SK-MEL-5 (cell line): ENCODE data around the gene PDSS2. TPM values are rescaled to one million over a fixed set of nuclear protein-coding genes. Genes with fewer than 3 reads are reported as not detected.

Experiments used
- DNase-seq: peaks from one replicate; pipeline ENCODE4 v3.0.0-alpha.2; 2016; ENCODE audit warnings: low read depth, low spot score
- in situ Hi-C: cut with HindIII; loops from 2 replicates; pipeline ENCODE4 v1.10.0; 2016; ENCODE audit warnings: low sequenced_read_pairs, high pct_unique_total_duplicates, low pct_unique_long_range_greater_than_20kb
- total RNA-seq: library from RNA; depleted of rRNA; stranded (reverse); fragments of >200 nt; shearing (Covaris generic); gene quantifications from 2 replicates; pipeline ENCODE4 v1.2.3, GENCODE V29; 2014

Gene PDSS2
- total RNA-seq, 1 experiment from 2014 or later: 12.6 TPM

GRCh38 chr6:107348224-107348623 is 111.1 kb downstream of the PDSS2 start:
- no peak for DNase-seq
- in situ Hi-C loops: no loop called here

- in situ Hi-C loops: no loop called here
- no peak for DNase-seq
These were observed 114.0 kb downstream of the PDSS2 start for GRCh38 chr6:107345393-107345792.

GRCh38 chr6:107344981-107345380 is 114.4 kb downstream of the PDSS2 start:
- no peak for DNase-seq
- in situ Hi-C loops: no loop called here

GRCh38 chr6:107344383-107344782 is 115.0 kb downstream of the PDSS2 start:
- in situ Hi-C loops: no loop called here
- DNase-seq: no peak

- no peak for DNase-seq
- in situ Hi-C loops: no loop called here
These were observed 117.2 kb downstream of the PDSS2 start for GRCh38 chr6:107342144-107342543.

GRCh38 chr6:107340881-107341280 is 118.5 kb downstream of the PDSS2 start:
- no peak for DNase-seq
- in situ Hi-C loops: no loop called here

GRCh38 chr6:107337191-107337741 is 122.1 kb downstream of the PDSS2 start:
- DNase-seq: no peak
- in situ Hi-C loops: no loop called here

GRCh38 chr6:107334026-107334425 is 125.3 kb downstream of the PDSS2 start:
- DNase-seq: no peak
- in situ Hi-C loops: no loop called here

GRCh38 chr6:107333491-107333890 is 125.9 kb downstream of the PDSS2 start:
- no peak for DNase-seq
- in situ Hi-C loops: no loop called here

GRCh38 chr6:107331409-107332386 is 127.7 kb downstream of the PDSS2 start:
- DNase-seq: no peak
- in situ Hi-C loops: no loop called here

- in situ Hi-C loops: no loop called here
- no peak for DNase-seq
These were observed 129.2 kb downstream of the PDSS2 start for GRCh38 chr6:107330168-107330567.

GRCh38 chr6:107329063-107329860 is 130.1 kb downstream of the PDSS2 start:
- no peak for DNase-seq
- in situ Hi-C loops: no loop called here

GRCh38 chr6:107328081-107328480 is 131.3 kb downstream of the PDSS2 start:
- no peak for DNase-seq
- in situ Hi-C loops: no loop called here

GRCh38 chr6:107323133-107323785 is 136.1 kb downstream of the PDSS2 start:
- in situ Hi-C loops: no loop called here
- DNase-seq: no peak

- no peak for DNase-seq
- in situ Hi-C loops: no loop called here
These were observed 137.6 kb downstream of the PDSS2 start for GRCh38 chr6:107321793-107322192.

- in situ Hi-C loops: no loop called here
- no peak for DNase-seq
These were observed 139.3 kb downstream of the PDSS2 start for GRCh38 chr6:107319906-107320530.

GRCh38 chr6:107318100-107318736 is 141.1 kb downstream of the PDSS2 start:
- in situ Hi-C loops: no loop called here
- peak; percentile 75 for DNase-seq
